ENCODE measurements around the gene ADIPOR2.

ADIPOR2 gene

GRCh38 chr12:1781772-1782171 lies 90.9 kb downstream of the ADIPOR2 start:
- DNase-seq: no peak

DNA sequence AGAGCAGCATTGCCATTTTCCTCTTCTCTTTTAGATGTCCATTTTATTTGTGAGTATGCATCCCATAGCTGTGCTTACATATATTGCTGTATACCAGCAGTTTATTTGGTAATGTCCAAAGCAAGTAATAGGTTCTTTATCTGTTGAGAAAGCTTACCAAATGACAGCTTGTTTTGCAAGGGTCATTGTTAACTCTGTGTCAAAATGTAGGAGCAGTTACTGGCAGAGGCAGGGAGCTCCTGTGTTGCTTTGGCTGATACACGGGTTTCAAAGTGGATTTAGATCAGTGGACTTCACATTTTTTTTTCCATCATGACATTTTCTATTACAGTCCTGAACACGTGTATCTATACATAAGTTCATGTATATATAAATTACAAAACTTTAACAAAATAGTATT lies 91.3 kb downstream of the ADIPOR2 start:
- no peak for DNase-seq

- DNase-seq: no peak
Observed at GRCh38 chr12:1787714-1788113, 96.8 kb downstream of the ADIPOR2 start.

DNA sequence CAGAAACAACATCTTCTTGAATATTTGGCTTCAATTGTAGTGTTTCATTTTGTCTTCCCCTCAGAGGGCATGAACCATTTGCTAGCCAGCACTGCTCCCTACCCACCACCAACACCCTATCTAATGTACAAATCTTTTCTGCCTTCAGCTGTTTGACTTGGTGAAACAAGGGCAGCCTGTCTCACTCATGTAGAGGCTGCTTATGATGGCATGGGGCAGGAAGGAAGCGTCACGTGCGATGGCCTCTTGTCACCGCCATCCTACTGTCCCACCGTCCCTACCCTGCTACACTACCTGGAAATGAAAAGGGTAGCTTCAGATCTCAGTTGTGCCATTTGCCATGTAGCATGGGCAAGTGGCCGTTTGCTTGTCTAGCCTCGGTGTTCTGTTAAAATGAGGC lies 99.6 kb downstream of the ADIPOR2 start:
- DNase-seq: no peak

- no peak for DNase-seq
Observed at GRCh38 chr12:1791104-1791841, 100.4 kb downstream of the ADIPOR2 start.

- no peak for DNase-seq
Observed at GRCh38 chr12:1792406-1792805, 101.5 kb downstream of the ADIPOR2 start.

DNA sequence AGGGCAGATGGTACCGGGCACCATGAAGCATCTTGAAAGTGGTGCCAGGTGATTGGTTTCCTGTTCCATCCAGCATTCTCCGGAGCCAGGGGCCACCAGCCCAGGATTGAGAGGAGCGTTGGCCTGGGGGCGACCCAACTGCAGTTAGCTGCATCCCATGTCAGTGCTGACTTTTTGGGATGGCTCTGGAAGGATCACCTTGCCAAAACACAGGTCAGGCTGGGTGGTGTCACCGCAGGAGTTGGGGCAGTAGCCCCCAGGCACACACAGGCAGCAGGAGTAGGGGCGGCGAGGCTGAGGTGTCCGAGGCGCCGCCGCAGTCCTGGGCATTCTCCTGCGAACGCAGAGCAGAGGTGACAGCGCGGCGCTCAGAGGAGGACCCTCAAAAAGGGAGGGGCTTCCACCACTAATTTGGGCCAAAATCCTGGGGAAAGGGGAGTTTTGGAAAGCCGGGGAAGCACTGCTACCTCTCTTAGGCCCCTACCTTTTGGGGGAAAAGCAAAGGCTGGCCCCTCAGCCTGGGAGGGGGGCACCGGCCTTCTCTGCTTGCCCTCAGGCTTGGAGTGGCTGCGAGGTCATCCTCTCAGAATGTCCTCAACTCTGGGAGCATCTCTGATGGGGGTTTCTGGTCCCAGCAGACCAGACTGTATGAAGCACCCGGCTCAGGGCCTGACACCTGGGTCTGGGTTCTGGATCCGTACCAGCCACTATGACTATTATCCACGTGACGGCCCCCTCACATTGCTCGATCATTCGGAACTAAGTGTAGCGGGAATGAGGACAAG lies 102.7 kb downstream of the ADIPOR2 start:
- DNase-seq: no peak

GRCh38 chr12:1794440-1795090 lies 103.7 kb downstream of the ADIPOR2 start:
- no peak for DNase-seq

- DNase-seq: no peak
Observed at GRCh38 chr12:1795221-1795784, 104.4 kb downstream of the ADIPOR2 start.

GRCh38 chr12:1795785-1796514 lies 105.1 kb downstream of the ADIPOR2 start:
- peak; percentile 96 for DNase-seq

DNA sequence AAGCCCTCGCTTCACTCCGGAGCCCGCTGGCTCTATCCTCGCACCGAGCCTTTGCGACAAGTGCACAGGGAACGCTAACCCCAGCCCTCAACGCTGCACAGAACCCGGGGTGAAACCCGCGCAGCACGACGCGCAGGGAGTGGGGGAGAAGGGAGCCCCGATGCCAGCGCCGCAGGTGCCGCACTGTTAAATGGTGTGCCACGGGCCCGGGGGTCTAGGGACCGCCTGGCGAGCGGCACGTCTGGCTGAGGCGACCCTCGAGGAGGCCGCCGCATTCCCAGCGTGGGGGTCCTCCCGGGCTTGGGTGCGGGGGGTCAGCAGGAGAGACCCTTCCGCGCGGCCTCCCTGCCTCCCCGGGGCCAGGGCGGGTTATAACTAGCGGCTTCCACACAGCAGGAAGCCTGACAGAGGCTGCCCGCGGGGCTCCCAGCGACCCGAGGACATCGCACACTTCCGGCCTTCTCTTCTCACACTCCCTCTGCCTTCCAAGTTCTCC lies 105.7 kb downstream of the ADIPOR2 start:
- peak; percentile 56 for DNase-seq

DNA sequence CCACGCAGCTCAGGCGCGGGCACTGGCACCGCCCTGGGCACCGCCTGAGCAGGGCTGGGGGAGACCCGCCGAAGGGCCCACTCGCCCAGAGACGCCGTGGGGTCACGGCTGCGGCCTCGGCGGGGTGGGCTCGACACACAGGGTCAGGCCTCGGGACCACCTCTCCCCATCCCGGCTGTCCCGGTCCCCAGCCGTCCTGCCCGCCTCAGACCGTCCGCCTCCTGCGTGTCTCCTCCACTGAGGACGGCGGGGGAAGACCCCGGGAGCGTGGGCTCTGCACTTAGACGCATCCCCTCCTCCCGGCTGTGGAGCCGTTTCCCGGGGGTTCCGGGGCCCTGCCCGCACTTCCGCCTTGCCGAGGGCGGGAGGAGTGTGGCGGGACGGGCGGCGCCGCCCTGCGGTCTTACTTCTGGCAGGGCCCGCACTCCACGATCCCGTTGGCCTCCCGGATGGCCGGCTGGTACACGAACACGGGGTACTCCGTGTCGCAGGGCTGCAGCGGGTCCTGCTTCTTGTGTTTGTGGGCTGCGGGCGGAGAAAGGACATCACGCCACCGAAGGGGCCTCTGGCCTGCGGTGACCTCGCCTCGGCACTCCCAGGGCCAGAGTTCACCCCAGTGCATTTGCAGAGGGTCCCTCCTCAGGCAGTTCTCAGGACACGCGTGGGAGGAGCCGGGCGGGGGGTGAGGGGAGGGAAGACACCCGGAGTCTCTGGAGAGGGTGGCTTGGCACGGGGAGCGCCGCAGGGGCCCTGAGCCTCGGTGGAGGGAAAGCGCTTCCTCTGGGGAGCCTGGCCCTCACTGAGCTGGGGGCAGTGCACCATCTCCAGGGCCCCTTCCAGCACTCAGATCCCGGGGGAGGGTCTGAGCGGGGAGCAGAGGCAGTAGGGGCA lies 106.4 kb downstream of the ADIPOR2 start:
- peak; percentile 65 for DNase-seq

DNA sequence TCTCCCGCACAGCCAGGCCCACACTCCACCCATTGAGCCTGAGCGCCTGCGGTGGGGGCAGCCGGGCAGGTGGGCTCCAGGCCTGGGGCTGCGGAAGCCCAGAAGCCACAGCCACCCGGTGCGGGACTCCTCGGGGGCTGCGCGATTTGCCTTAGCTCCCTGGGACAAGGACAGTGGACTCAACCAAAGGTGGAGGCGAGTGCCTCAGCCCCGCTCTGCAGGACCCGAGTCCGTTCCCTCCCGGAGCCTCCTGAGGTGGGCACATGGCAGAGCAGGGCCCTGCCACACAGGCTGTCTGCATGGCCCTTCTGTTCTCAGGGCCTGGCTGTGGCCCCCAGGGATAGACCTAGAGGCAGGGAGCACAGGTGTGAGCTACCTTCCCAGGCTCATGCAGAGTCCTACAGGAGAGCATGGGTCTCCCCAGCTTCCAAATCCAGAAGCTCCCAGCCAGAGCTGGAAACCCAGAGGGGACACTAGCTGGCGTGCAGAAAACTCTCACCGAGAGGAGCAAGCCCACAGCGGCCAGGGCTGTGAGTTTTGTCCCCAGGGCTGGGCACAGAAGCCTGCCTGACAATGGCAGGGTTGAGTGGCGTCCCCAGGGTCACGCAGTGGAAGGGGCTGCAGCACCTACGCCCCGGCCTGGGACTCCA lies 107.2 kb downstream of the ADIPOR2 start:
- DNase-seq: no peak

GRCh38 chr12:1798641-1799020 lies 107.8 kb downstream of the ADIPOR2 start:
- DNase-seq: no peak

GRCh38 chr12:1799051-1799881 lies 108.4 kb downstream of the ADIPOR2 start:
- DNase-seq: no peak

GRCh38 chr12:1799882-1800400 lies 109.1 kb downstream of the ADIPOR2 start:
- no peak for DNase-seq

DNA sequence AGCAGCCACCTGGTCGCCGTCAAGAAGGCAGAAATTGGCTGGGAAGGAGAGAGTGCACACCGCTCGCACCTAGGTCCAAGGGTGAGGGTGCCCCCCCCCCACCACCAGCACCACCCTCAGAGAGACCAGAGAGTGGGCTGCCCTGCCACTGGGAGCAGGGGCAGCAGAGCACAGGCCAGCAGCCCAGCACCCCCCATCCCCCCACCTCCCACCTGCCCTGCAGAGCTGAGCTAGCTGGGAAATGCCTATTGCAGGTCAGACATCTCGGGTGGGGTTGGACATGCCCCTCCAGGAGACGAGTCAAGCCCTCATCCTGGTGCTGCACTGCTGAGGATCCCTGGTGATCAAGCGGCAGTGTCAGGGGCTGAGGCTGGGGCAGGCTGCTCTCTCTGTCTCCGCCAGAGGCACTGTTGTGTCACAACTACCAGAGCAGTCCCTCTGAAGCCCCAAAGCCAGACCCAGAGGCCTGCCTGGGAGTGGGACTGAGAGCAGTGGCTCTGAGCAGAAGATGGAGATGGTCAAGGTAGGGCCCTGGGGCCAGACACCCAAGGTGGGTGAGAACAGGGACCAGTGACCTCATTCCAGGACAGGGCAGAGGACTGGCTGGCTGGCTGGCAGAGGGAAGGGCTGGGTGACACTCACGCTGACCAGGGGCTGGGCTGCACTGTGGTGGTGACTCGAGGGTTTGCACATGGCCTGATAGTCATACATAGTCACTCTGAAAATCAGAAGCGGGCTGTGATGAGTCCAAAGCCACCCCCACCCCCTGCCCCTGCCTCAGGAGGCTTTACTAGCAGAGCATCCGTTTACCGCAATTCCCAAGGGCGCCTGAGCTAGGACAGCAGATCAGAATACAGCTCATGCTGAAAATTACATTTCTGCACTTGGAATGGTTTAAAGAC lies 109.8 kb downstream of the ADIPOR2 start:
- no peak for DNase-seq

DNA sequence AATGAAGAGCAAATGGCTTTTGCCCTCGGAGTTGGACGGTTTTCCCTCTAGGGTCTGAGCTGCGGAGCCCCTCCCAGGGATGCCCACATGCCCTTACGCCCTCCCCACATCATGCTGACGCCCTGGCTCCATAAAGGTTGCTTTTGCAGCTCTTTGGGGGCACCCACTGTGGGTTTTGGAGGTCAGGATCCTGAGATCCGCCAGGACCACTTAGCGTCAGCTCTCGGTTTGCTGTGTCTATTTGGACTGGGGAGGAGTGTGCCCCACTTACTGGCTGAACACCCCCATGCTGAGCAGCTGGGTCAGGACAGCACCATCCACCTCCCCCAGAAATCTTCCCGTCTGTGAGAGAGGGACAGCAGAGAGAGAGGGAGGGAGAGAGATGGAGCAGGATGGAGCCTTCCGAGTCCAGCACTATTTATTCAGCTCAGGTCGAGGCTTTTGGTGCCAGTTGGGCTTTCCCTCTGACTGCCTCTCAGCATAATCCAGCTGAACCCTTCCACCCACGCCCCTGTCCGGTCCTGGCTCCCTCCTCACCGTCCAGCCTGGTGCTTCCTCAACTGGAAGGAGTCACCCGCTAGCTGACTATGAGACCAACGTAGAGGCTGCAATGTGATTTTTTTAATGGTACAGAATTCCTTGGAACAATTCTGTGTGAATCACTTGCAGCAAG lies 110.6 kb downstream of the ADIPOR2 start:
- DNase-seq: no peak
